Keratinocyte (primary cell): ENCODE data around the gene PDIA6. TPM values are rescaled to one million over a fixed set of nuclear protein-coding genes. Genes with fewer than 3 reads are reported as not detected.

Experiments used
- DNase-seq: peaks from one replicate; pipeline ENCODE4 v3.0.0-alpha.2; 2011; ENCODE audit warnings: low read depth, missing footprints, low spot score
- FAIRE-seq: peaks from 2 replicates; lab custom pipeline; 2011; peaks lifted over from hg19 to GRCh38; lab: Jason Lieb, UNC
- H2AFZ ChIP-seq: 2 replicates; pipeline ENCODE4 v1.6.0; 2012; ENCODE audit warnings: low read length, control low read depth, inconsistent platforms; ENCODE audit not compliant: control insufficient read depth
- H3K27ac ChIP-seq: 2 replicates; pipeline ENCODE4 v1.5.1; 2011; ENCODE audit warnings: low read length; ENCODE audit not compliant: control insufficient read depth, insufficient read depth
- H3K27me3 ChIP-seq: 3 replicates; pipeline ENCODE4 v1.6.0; 2011; ENCODE audit warnings: low read length; ENCODE audit not compliant: control insufficient read depth, insufficient read depth; ENCODE audit errors: extremely low read depth
- H3K36me3 ChIP-seq, 2 experiments: 2 replicates in 1 of 2; 3 replicates in 1 of 2; pipeline ENCODE4 v1.5.1; 2011; ENCODE audit warnings: low read length in 2 of 2, mild to moderate bottlenecking in 1 of 2; ENCODE audit not compliant: control insufficient read depth in 2 of 2, insufficient read depth in 2 of 2; ENCODE audit errors: extremely low read depth in 1 of 2
- H3K4me1 ChIP-seq: 3 replicates; pipeline ENCODE4 v1.5.1; 2011; ENCODE audit warnings: low read length; ENCODE audit not compliant: control insufficient read depth, insufficient read depth; ENCODE audit errors: extremely low read depth
- H3K4me2 ChIP-seq: 3 replicates; pipeline ENCODE4 v1.6.0; 2011; ENCODE audit warnings: low read depth, low read length; ENCODE audit not compliant: control insufficient read depth, insufficient read depth; ENCODE audit errors: extremely low read depth
- H3K4me3 ChIP-seq, 3 experiments: fragments of 200-600 bp in 1 of 3; sonication (generic) in 1 of 3; 2 replicates in 2 of 3; 3 replicates in 1 of 3; pipeline ENCODE4 v1.5.1; 2011 to 2016; ENCODE audit warnings: low read length in 3 of 3, mild to moderate bottlenecking in 3 of 3, control low read depth in 2 of 3, inconsistent platforms in 1 of 3, low read depth in 1 of 3, mixed read lengths in 1 of 3, mixed run types in 1 of 3, moderate library complexity in 1 of 3; ENCODE audit not compliant: control insufficient read depth in 2 of 3, insufficient read depth in 2 of 3; ENCODE audit errors: extremely low read depth in 1 of 3
- H3K79me2 ChIP-seq: 2 replicates; pipeline ENCODE4 v1.6.0; 2012; ENCODE audit warnings: low read length; ENCODE audit not compliant: control insufficient read depth, insufficient read depth
- H3K9ac ChIP-seq: 3 replicates; pipeline ENCODE4 v1.6.0; 2011; ENCODE audit warnings: low read length; ENCODE audit not compliant: control insufficient read depth, insufficient read depth; ENCODE audit errors: extremely low read depth
- H3K9me1 ChIP-seq: 3 replicates; pipeline ENCODE4 v1.6.0; 2011; ENCODE audit warnings: low read length; ENCODE audit not compliant: control insufficient read depth, insufficient read depth; ENCODE audit errors: extremely low read depth
- H3K9me3 ChIP-seq: 2 replicates; pipeline ENCODE4 v1.5.1; 2012; ENCODE audit warnings: low read depth, low read length; ENCODE audit not compliant: control insufficient read depth
- H4K20me1 ChIP-seq: 3 replicates; pipeline ENCODE4 v1.6.0; 2011; ENCODE audit warnings: low read length; ENCODE audit not compliant: control insufficient read depth, insufficient read depth; ENCODE audit errors: extremely low read depth
- CTCF ChIP-seq, 3 experiments: IDR thresholded peaks in 1 of 3; conservative IDR thresholded peaks in 1 of 3; optimal IDR thresholded peaks in 1 of 3; 2 replicates in 2 of 3; 3 replicates in 1 of 3; pipeline versions ENCODE3 to v1.5.1; 2011; ENCODE audit warnings: low read length in 3 of 3, mild to moderate bottlenecking in 3 of 3, moderate library complexity in 2 of 3, control low read depth in 1 of 3, inconsistent platforms in 1 of 3; ENCODE audit not compliant: insufficient read depth in 2 of 3; ENCODE audit errors: extremely low read depth in 1 of 3
- EZH2 ChIP-seq: IDR thresholded peaks from one replicate; pipeline ENCODE4 v1.6.1; 2012; ENCODE audit warnings: inconsistent platforms, mild to moderate bottlenecking, low read length, moderate library complexity
- dilution Hi-C: fragments of 300-500 bp; cut with MboI; formaldehyde crosslinking; loops from one replicate; pipeline ENCODE4 v1.7.0; 2020; ENCODE audit warnings: low sequenced_read_pairs; ENCODE audit not compliant: extremely low pct_ligation_motif_present
- polyA plus RNA-seq, 5 experiments: library from polyadenylated mRNA; depleted of rRNA in 3 of 5; stranded (reverse) in 3 of 5; stranded (forward) in 1 of 5; unstranded in 1 of 5; fragments of >200 nt; gene quantifications; 1 replicate in 1 of 5; 2 replicates in 3 of 5; 3 replicates in 1 of 5; pipeline versions ENCODE4 v1.2.1 to v1.2.3, GENCODE V29; 2011 to 2012; ENCODE audit warnings: missing spikeins in 2 of 5, low read depth in 1 of 5, low replicate concordance in 1 of 5

PDIA6 gene
- polyA plus RNA-seq, 1 donor (not counting 4 experiments of a cell fraction or from before 2014, with no cell fraction given), result 310 TPM

GRCh38 chr2:10794876-10795275, 17.7 kb downstream of the PDIA6 start:
- FAIRE-seq (no peak), DNase-seq (no peak)
- Histone ChIP-seq H3K79me2 (peaks cover 48% of the 10 kb centered on the region), H3K9me1 (no peaks in the 10 kb centered on the region), H2AFZ (no peak overlapping the region), H3K27me3 (no peaks in the 10 kb centered on the region), H3K27ac (no peak overlapping the region), H3K4me3 (no peak overlapping the region), H3K9ac (no peak overlapping the region), H3K36me3 (peaks cover 16 to 35% of the 10 kb centered on the region in 2 experiments), H4K20me1 (peaks cover 3% of the 10 kb centered on the region), H3K4me2 (no peak overlapping the region), H3K9me3 (no peaks in the 10 kb centered on the region), H3K4me1 (no peaks in the 10 kb centered on the region)
- no peak for TF ChIP-seq EZH2
- no peak for TF ChIP-seq CTCF (optimal IDR thresholded peaks at IDR 0.05 in 1 of 3, IDR thresholded peaks at IDR 0.05 in 1 of 3, conservative IDR thresholded peaks at IDR 0.05 in 1 of 3; ENCODE audit: extremely low read depth in 1 of 3, insufficient read depth in 2 of 3, low read length in 3 of 3)
- dilution Hi-C loops, result no loop called here

- peaks cover 20 to 42% of the 10 kb centered on the region in 2 experiments for H3K36me3 ChIP-seq
- no peak for FAIRE-seq
- H2AFZ ChIP-seq, result no peak overlapping the region
- peaks cover under 1% of the 10 kb centered on the region for H4K20me1 ChIP-seq
- no peak overlapping the region for H3K4me3 ChIP-seq
- H3K79me2 ChIP-seq, result peaks cover 38% of the 10 kb centered on the region
- H3K9ac ChIP-seq, result no peak overlapping the region
- DNase-seq, result no peak
- H3K27ac ChIP-seq, result no peak overlapping the region
- H3K4me2 ChIP-seq, result no peak overlapping the region
- TF ChIP-seq CTCF (optimal IDR thresholded peaks at IDR 0.05 in 1 of 3, IDR thresholded peaks at IDR 0.05 in 1 of 3, conservative IDR thresholded peaks at IDR 0.05 in 1 of 3; ENCODE audit: extremely low read depth in 1 of 3, insufficient read depth in 2 of 3, low read length in 3 of 3), result no peak
- no peak for TF ChIP-seq EZH2
- no peaks in the 10 kb centered on the region for H3K4me1 ChIP-seq
- no peaks in the 10 kb centered on the region for H3K9me3 ChIP-seq
- dilution Hi-C loops, result no loop called here
- no peaks in the 10 kb centered on the region for H3K9me1 ChIP-seq
- no peaks in the 10 kb centered on the region for H3K27me3 ChIP-seq
Measured at GRCh38 chr2:10793816-10794215, 18.8 kb downstream of the PDIA6 start.
